Neural cell (in vitro differentiated cells): ENCODE data around the gene AMPH. TPM values are rescaled to one million over a fixed set of nuclear protein-coding genes. Genes with fewer than 3 reads are reported as not detected.

ENCODE experiments used
- H2AFZ ChIP-seq: fragments of 200-600, 300-800 bp; sonication (generic), shearing (Covaris generic); 2 replicates; pipeline ENCODE4 v1.6.0; 2014; ENCODE audit warnings: low read depth, mild to moderate bottlenecking, antibody characterized with exemption, low read length, moderate library complexity
- H3F3A ChIP-seq: fragments of 200-600 bp; shearing (Covaris generic); 2 replicates; pipeline ENCODE4 v1.6.1; 2016; ENCODE audit warnings: mild to moderate bottlenecking, moderate library complexity, mixed read lengths, antibody characterized with exemption, low read length; ENCODE audit not compliant: insufficient read depth, poor library complexity, severe bottlenecking
- H3K27ac ChIP-seq: fragments of 200-600, 300-800 bp; sonication (generic), shearing (Covaris generic); 2 replicates; pipeline ENCODE4 v1.5.1; 2014; ENCODE audit warnings: mild to moderate bottlenecking, low read length, moderate library complexity
- H3K27me3 ChIP-seq: fragments of 300-800, 200-600 bp; sonication (generic), shearing (Covaris generic); 2 replicates; pipeline ENCODE4 v1.6.0; 2014; ENCODE audit warnings: mild to moderate bottlenecking, low read depth, low read length, moderate library complexity; ENCODE audit not compliant: insufficient read depth
- H3K36me3 ChIP-seq: fragments of 300-800, 200-600 bp; sonication (generic), shearing (Covaris generic); 2 replicates; pipeline ENCODE4 v1.5.1; 2014; ENCODE audit warnings: mild to moderate bottlenecking, antibody characterized with exemption, low read length, moderate library complexity; ENCODE audit not compliant: insufficient read depth
- H3K4me2 ChIP-seq: fragments of 300-800, 200-600 bp; sonication (generic), shearing (Covaris generic); 2 replicates; pipeline ENCODE4 v1.6.0; 2014; ENCODE audit warnings: mild to moderate bottlenecking, low read length
- H3K4me3 ChIP-seq: fragments of 300-800, 200-600 bp; sonication (generic), shearing (Covaris generic); 2 replicates; pipeline ENCODE4 v1.5.1; 2014; ENCODE audit warnings: mild to moderate bottlenecking, low read length, moderate library complexity
- H3K79me2 ChIP-seq: fragments of 200-600 bp; shearing (Covaris generic); replicated peaks from 2 replicates; pipeline ENCODE4 v1.6.0; 2014; ENCODE audit warnings: mild to moderate bottlenecking, low read length, moderate library complexity; ENCODE audit not compliant: insufficient read depth
- H3K9ac ChIP-seq: fragments of 300-800, 200-600 bp; sonication (generic), shearing (Covaris generic); 2 replicates; pipeline ENCODE4 v1.6.1; 2016; ENCODE audit warnings: mild to moderate bottlenecking, low read length, mixed read lengths
- H3K9me2 ChIP-seq: fragments of 200-600 bp; shearing (Covaris generic); 2 replicates; pipeline ENCODE4 v1.6.1; 2016; ENCODE audit warnings: mild to moderate bottlenecking, low read length, mixed read lengths; ENCODE audit not compliant: insufficient read depth
- H3K9me3 ChIP-seq: fragments of 200-600, 300-800 bp; sonication (generic), shearing (Covaris generic); 2 replicates; pipeline ENCODE4 v1.6.1; 2016; ENCODE audit warnings: mild to moderate bottlenecking, mixed run types, low read length, moderate library complexity, mixed read lengths
- H4K20me1 ChIP-seq: fragments of 200-600 bp; shearing (Covaris generic); 2 replicates; pipeline ENCODE4 v1.6.1; 2016; ENCODE audit warnings: mild to moderate bottlenecking, mixed run types; ENCODE audit not compliant: insufficient read depth
- CTCF ChIP-seq: fragments of 450-650 bp; IDR thresholded peaks from 2 replicates; pipeline ENCODE4 v1.5.1; 2014; ENCODE audit warnings: antibody characterized with exemption, mild to moderate bottlenecking, moderate library complexity; ENCODE audit not compliant: poor library complexity, severe bottlenecking
- EP300 ChIP-seq: fragments of 450-650 bp; conservative IDR thresholded peaks from 2 replicates; pipeline ENCODE4 v1.6.1; 2014; ENCODE audit warnings: antibody characterized with exemption, mild to moderate bottlenecking, moderate library complexity; ENCODE audit not compliant: poor library complexity, severe bottlenecking
- EZH2 ChIP-seq: fragments of 200-600, 300-800 bp; shearing (Covaris generic), sonication (generic); IDR thresholded peaks from 2 replicates; pipeline ENCODE4 v1.6.1; 2014; ENCODE audit warnings: antibody characterized with exemption, low read length, borderline replicate concordance, mild to moderate bottlenecking; ENCODE audit not compliant: insufficient read depth, poor library complexity, severe bottlenecking
- MXI1 ChIP-seq: fragments of 450-650 bp; conservative IDR thresholded peaks from 2 replicates; pipeline ENCODE4 v1.6.1; 2014; ENCODE audit warnings: antibody characterized with exemption, mild to moderate bottlenecking; ENCODE audit not compliant: poor library complexity, severe bottlenecking
- POLR2AphosphoS5 ChIP-seq: IDR thresholded peaks from 2 replicates; pipeline ENCODE4 v1.6.1; 2012
- RAD21 ChIP-seq: fragments of 450-650 bp; conservative IDR thresholded peaks from 2 replicates; pipeline ENCODE4 v1.6.1; 2014; ENCODE audit warnings: antibody characterized with exemption, mild to moderate bottlenecking, moderate library complexity
- REST ChIP-seq: IDR thresholded peaks from 2 replicates; pipeline ENCODE4 v1.6.1; 2012; ENCODE audit warnings: borderline replicate concordance
- SMC3 ChIP-seq: fragments of 450-650 bp; conservative IDR thresholded peaks from 2 replicates; pipeline ENCODE4 v1.6.1; 2014; ENCODE audit warnings: antibody characterized with exemption, mild to moderate bottlenecking, moderate library complexity; ENCODE audit not compliant: poor library complexity
- TAF1 ChIP-seq: IDR thresholded peaks from 2 replicates; pipeline ENCODE4 v1.6.1; 2012; ENCODE audit warnings: low read depth
- polyA plus RNA-seq: library from polyadenylated mRNA; depleted of rRNA; stranded (reverse); fragments of >200 nt; gene quantifications from 2 replicates; pipeline ENCODE4 v1.2.3, GENCODE V29; 2014

The AMPH gene
- polyA plus RNA-seq, 1 donor from 2014 or later, result 33.7 TPM

- H3K9me2 ChIP-seq, result no peaks in the 10 kb centered on the region
- no peaks in the 10 kb centered on the region for H3K27me3 ChIP-seq
- no peak for TF ChIP-seq EP300
- TF ChIP-seq POLR2AphosphoS5, result no peak
- TF ChIP-seq MXI1, result no peak
- H4K20me1 ChIP-seq, result no peaks in the 10 kb centered on the region
- H3K4me2 ChIP-seq, result no peak overlapping the region
- H3K79me2 ChIP-seq, result no peaks in the 10 kb centered on the region
- H3F3A ChIP-seq, result no peaks in the 10 kb centered on the region
- H3K9me3 ChIP-seq, result no peaks in the 10 kb centered on the region
- H2AFZ ChIP-seq, result no peak overlapping the region
- no peak overlapping the region for H3K4me3 ChIP-seq
- no peaks in the 10 kb centered on the region for H3K36me3 ChIP-seq
- H3K27ac ChIP-seq, result no peak overlapping the region
- H3K9ac ChIP-seq, result no peak overlapping the region
These were observed 128.3 kb downstream of the AMPH start for GRCh38 chr7:38502848-38503247.

GRCh38 chr7:38502289-38502688, 128.9 kb downstream of the AMPH start:
- Histone ChIP-seq H2AFZ (no peak overlapping the region), H3F3A (no peaks in the 10 kb centered on the region), H3K9me2 (no peaks in the 10 kb centered on the region), H3K27me3 (no peaks in the 10 kb centered on the region), H3K4me3 (no peak overlapping the region), H3K9me3 (no peaks in the 10 kb centered on the region), H3K27ac (no peak overlapping the region), H3K36me3 (no peaks in the 10 kb centered on the region), H4K20me1 (no peaks in the 10 kb centered on the region), H3K9ac (no peak overlapping the region), H3K79me2 (no peaks in the 10 kb centered on the region), H3K4me2 (no peak overlapping the region)
- TF ChIP-seq MXI1 (no peak), SMC3 (no peak)

GRCh38 chr7:38492010-38492409, 139.2 kb downstream of the AMPH start:
- Histone ChIP-seq H3K9me3 (no peaks in the 10 kb centered on the region), H3K27ac (no peak overlapping the region), H3K4me2 (no peak overlapping the region)

More at GRCh38 chr7:38492010-38492409, 139.2 kb downstream of the AMPH start:
- peaks cover 5% of the 10 kb centered on the region for H3K36me3 ChIP-seq
- H3F3A ChIP-seq, result no peaks in the 10 kb centered on the region
- H3K27me3 ChIP-seq, result no peaks in the 10 kb centered on the region
- H3K9ac ChIP-seq, result no peak overlapping the region
- no peaks in the 10 kb centered on the region for H3K79me2 ChIP-seq
- no peak overlapping the region for H2AFZ ChIP-seq
- no peaks in the 10 kb centered on the region for H4K20me1 ChIP-seq
- no peak overlapping the region for H3K4me3 ChIP-seq
- H3K9me2 ChIP-seq, result no peaks in the 10 kb centered on the region
- TF ChIP-seq CTCF (no peak), RAD21 (no peak), REST (no peak), SMC3 (no peak), MXI1 (no peak), EP300 (no peak), EZH2 (no peak), TAF1 (no peak), POLR2AphosphoS5 (no peak)
